Measurements from ENCODE around the gene ENTR1.

Gene ENTR1

GRCh38 chr9:136377341-136378169, 32.9 kb downstream of the ENTR1 start:
- DNase-seq (ENCODE audit: low read depth) = no peak

- no peak for DNase-seq (ENCODE audit: low read depth)
These were observed 34.0 kb downstream of the ENTR1 start for GRCh38 chr9:136376457-136376856.

- DNase-seq (ENCODE audit: low read depth) = no peak
These were observed 35.3 kb downstream of the ENTR1 start for GRCh38 chr9:136375096-136375495.

- DNase-seq (ENCODE audit: low read depth) = no peak
These were observed 36.2 kb downstream of the ENTR1 start for GRCh38 chr9:136374183-136374575.

- DNase-seq (ENCODE audit: low read depth) = no peak
These were observed 36.9 kb downstream of the ENTR1 start, which contains the start of gene CARD9 for GRCh38 chr9:136373300-136374182. TSS of gene CARD9 (minus strand) at chr9:136373669. CDS start at chr9:136372078, 1,591 bp downstream.

- no peak for DNase-seq (ENCODE audit: low read depth)
These were observed 37.7 kb downstream of the ENTR1 start for GRCh38 chr9:136372561-136373299.

- DNase-seq (ENCODE audit: low read depth) = no peak
These were observed 38.4 kb downstream of the ENTR1 start for GRCh38 chr9:136372006-136372405.

GRCh38 chr9:136371533-136371880, 38.9 kb downstream of the ENTR1 start:
- DNase-seq (ENCODE audit: low read depth) = no peak

- DNase-seq (ENCODE audit: low read depth) = no peak
These were observed 39.5 kb downstream of the ENTR1 start for GRCh38 chr9:136370687-136371532.

GRCh38 chr9:136370037-136370436, 40.4 kb downstream of the ENTR1 start:
- DNase-seq (ENCODE audit: low read depth) = no peak

GRCh38 chr9:136368190-136368589, 42.2 kb downstream of the ENTR1 start:
- no peak for DNase-seq (ENCODE audit: low read depth)

GRCh38 chr9:136367296-136368145, 42.9 kb downstream of the ENTR1 start:
- DNase-seq (ENCODE audit: low read depth) = no peak

GRCh38 chr9:136366826-136367225, 43.6 kb downstream of the ENTR1 start:
- DNase-seq (ENCODE audit: low read depth) = no peak

- no peak for DNase-seq (ENCODE audit: low read depth)
These were observed 44.6 kb downstream of the ENTR1 start for GRCh38 chr9:136365775-136366222.

- no peak for DNase-seq (ENCODE audit: low read depth)
These were observed 45.3 kb downstream of the ENTR1 start for GRCh38 chr9:136364942-136365774.

GRCh38 chr9:136363949-136364748, 46.3 kb downstream of the ENTR1 start:
- no peak for DNase-seq (ENCODE audit: low read depth)

GRCh38 chr9:136363106-136363948, 47.1 kb downstream of the ENTR1 start, which contains the start of gene DNLZ:
TSS of gene DNLZ (minus strand) at chr9:136363744. CDS start at chr9:136363714, 30 bp downstream.
- peak; percentile 86 for DNase-seq (ENCODE audit: low read depth)

GRCh38 chr9:136362450-136362784, 48.0 kb downstream of the ENTR1 start:
- no peak for DNase-seq (ENCODE audit: low read depth)
